Activated CD8-positive, alpha-beta T cell treated with anti-CD3 and anti-CD28 coated beads for 36 hours (primary cell): ENCODE results near the gene KEL. TPM values are rescaled to one million over a fixed set of nuclear protein-coding genes. Genes with fewer than 3 reads are reported as not detected.

Experiments
- ATAC-seq: fragments of 200-7000 bp; cut with Tn5 transposase; one replicate; pipeline ENCODE4 v1.10.0; 2021; ENCODE audit warnings: mild to moderate bottlenecking, moderate library complexity
- CTCF ChIA-PET: fragments of 350-600 bp; sonication (Branson Sonifier 250); formaldehyde crosslinking; loops from one replicate; lab custom pipeline; 2021; ENCODE audit warnings: antibody characterized with exemption; lab: Charles Lee
- POLR2A ChIA-PET: fragments of 350-600 bp; sonication (Branson Sonifier 250); formaldehyde crosslinking; loops from one replicate; lab custom pipeline; 2021; ENCODE audit warnings: antibody characterized with exemption; lab: Charles Lee
- DNase-seq: peaks from one replicate; pipeline ENCODE4 v3.0.0-alpha.2; 2020
- H3K27ac Mint-ChIP-seq: one replicate; pipeline ENCODE4 v1.8.0; 2021; ENCODE audit warnings: mild to moderate bottlenecking, mixed read lengths
- H3K27me3 Mint-ChIP-seq: one replicate; pipeline ENCODE4 v1.8.0; 2021; ENCODE audit warnings: mixed read lengths
- H3K36me3 Mint-ChIP-seq: one replicate; pipeline ENCODE4 v1.8.0; 2021; ENCODE audit warnings: low read depth, mixed read lengths
- H3K4me1 Mint-ChIP-seq: one replicate; pipeline ENCODE4 v1.8.0; 2021; ENCODE audit warnings: low read depth, mixed read lengths
- H3K4me3 Mint-ChIP-seq: one replicate; pipeline ENCODE4 v1.8.0; 2021; ENCODE audit warnings: mild to moderate bottlenecking, moderate library complexity, mixed read lengths
- H3K9me3 Mint-ChIP-seq: one replicate; pipeline ENCODE4 v1.8.0; 2021; ENCODE audit warnings: mixed read lengths
- intact Hi-C: fragments of 100-400 bp; cut with micrococcal nuclease; formaldehyde crosslinking; loops from one replicate; pipeline ENCODE4 v1.10.0; 2022
- total RNA-seq, 2 experiments: library from RNA; stranded (reverse); gene quantifications; one replicate each; pipeline ENCODE4 v1.2.3, GENCODE V29; 2021
- TF ChIP-seq, protein P1 (sequence below): fragments of 200-600 bp; IDR thresholded peaks from one replicate; pipeline ENCODE4 v1.8.0; 2022; ENCODE audit warnings: antibody characterized with exemption, mild to moderate bottlenecking

KEL gene
- total RNA-seq, 2 experiments from 2014 or later: 0.45 to 0.49 TPM

DNA sequence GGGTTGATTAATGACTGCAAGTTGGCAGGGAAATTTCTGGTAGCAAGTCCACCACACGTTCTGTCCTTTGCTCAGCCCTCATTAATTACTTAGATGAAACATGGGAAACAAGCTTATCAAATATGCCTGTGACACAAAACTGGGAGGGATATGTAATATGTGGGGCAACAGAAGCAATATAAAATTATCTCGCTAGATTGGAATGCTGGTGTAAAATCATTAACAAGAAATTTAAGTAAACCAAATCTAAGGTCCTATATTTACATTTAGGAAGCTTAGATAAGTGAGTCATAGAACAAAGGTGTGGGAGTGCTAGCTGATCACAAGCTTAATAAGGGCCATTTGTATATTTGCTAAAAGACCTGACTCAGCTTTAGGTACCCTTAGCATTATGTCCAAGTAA, 52.1 kb downstream of the KEL start:
- H3K36me3 Mint-ChIP-seq: no peaks in the 10 kb centered on the region
- no peaks in the 10 kb centered on the region for H3K9me3 Mint-ChIP-seq
- CTCF ChIA-PET: interaction anchor here (0.7 to 1.7 kb wide), 4 partner anchors 28 to 306 kb away, joined by 3 to 5 read pairs (median 4); no protein-coding TSS in a partner anchor
- H3K27ac Mint-ChIP-seq: no peak overlapping the region
- H3K4me1 Mint-ChIP-seq: no peaks in the 10 kb centered on the region
- no peak for DNase-seq
- TF ChIP-seq, protein P1, sequence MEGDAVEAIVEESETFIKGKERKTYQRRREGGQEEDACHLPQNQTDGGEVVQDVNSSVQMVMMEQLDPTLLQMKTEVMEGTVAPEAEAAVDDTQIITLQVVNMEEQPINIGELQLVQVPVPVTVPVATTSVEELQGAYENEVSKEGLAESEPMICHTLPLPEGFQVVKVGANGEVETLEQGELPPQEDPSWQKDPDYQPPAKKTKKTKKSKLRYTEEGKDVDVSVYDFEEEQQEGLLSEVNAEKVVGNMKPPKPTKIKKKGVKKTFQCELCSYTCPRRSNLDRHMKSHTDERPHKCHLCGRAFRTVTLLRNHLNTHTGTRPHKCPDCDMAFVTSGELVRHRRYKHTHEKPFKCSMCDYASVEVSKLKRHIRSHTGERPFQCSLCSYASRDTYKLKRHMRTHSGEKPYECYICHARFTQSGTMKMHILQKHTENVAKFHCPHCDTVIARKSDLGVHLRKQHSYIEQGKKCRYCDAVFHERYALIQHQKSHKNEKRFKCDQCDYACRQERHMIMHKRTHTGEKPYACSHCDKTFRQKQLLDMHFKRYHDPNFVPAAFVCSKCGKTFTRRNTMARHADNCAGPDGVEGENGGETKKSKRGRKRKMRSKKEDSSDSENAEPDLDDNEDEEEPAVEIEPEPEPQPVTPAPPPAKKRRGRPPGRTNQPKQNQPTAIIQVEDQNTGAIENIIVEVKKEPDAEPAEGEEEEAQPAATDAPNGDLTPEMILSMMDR: no peak
- POLR2A ChIA-PET: no interaction called here
- H3K27me3 Mint-ChIP-seq: peaks cover 13% of the 10 kb centered on the region
- no peak for ATAC-seq
- H3K4me3 Mint-ChIP-seq: no peak overlapping the region
- intact Hi-C loops: no loop called here

DNA sequence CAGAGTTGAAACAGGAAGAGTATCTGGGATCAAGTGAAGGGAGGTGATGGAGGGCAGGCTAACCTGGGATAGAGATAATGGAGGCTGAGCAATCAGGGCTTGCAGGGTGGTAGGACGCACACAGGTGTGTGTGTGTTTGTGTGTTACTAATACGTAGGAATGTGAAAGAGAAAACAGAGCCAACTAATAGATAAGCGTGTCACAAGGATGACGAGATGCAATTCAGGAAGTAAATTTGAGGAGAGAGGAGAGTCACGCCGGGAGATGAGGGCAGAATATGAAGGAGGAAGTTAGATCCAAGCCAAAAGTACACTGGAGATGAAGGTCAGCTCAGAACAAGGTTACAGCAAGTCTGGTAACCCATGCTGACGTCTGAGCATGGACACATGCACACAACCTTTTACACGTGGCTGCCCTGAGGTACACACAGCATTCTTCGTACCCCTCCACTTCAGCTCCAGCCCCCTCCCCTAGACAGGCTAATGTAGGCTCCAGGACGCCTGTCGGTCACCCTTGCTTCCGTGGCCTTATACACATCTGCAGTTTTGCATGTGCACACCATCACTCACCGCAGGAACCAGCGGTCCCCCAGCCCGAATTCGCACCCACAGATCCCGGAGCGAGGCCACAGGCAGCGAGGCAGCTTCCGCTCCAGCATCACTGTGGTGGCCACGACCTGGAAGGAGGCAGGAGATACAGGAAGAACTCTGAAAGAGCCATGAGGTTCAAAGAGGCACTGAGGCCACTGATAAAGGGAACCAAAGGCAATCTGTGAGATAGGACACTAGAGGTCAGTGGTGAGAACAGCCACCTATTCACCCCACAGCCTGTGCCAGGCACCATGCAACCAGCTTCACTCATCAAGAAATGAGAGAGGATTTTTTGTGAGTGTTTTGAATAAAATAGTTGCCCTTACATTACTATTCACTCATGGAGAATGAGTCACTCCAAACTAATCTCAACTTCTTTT, 53.0 kb downstream of the KEL start:
- Mint-ChIP-seq H3K9me3 (no peaks in the 10 kb centered on the region), H3K27ac (no peak overlapping the region), H3K4me1 (no peaks in the 10 kb centered on the region), H3K36me3 (no peaks in the 10 kb centered on the region), H3K4me3 (no peak overlapping the region), H3K27me3 (peaks cover 13% of the 10 kb centered on the region)
- ChIA-PET CTCF (interaction anchor here (0.7 to 1.7 kb wide), 3 partner anchors 29 to 305 kb away, joined by 3 to 5 read pairs (median 4); no protein-coding TSS in a partner anchor), POLR2A (no interaction called here)
- TF ChIP-seq, protein P1: no peak
- intact Hi-C loops: no loop called here
- no peak for ATAC-seq
- no peak for DNase-seq

DNA sequence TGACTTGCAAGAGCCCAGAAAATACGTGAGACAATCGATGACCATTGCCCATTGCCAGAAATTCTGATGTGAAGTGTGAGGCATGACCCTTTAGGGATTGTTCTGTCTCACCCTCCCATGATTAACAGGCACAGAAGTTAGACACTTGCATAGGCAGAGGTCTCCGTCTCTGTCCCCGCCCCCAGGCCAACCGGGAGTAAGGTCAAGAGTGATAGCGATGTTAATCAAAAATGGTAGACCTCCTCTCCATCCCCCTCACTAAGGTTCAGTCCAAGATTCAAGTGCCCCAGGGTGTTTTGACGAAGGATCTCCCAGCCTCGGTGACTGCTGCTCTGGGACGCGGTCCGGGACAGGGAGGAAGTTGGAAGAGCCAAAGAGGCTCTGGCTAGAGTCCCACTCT, 53.9 kb downstream of the KEL start:
- Mint-ChIP-seq H3K9me3 (no peaks in the 10 kb centered on the region), H3K36me3 (no peaks in the 10 kb centered on the region), H3K4me1 (no peaks in the 10 kb centered on the region), H3K4me3 (no peak overlapping the region), H3K27ac (no peak overlapping the region), H3K27me3 (peaks cover 13% of the 10 kb centered on the region)
- TF ChIP-seq, protein P1: no peak
- no peak for DNase-seq
- POLR2A ChIA-PET: no interaction called here
- CTCF ChIA-PET: no interaction called here
- intact Hi-C loops: no loop called here
- no peak for ATAC-seq

DNA sequence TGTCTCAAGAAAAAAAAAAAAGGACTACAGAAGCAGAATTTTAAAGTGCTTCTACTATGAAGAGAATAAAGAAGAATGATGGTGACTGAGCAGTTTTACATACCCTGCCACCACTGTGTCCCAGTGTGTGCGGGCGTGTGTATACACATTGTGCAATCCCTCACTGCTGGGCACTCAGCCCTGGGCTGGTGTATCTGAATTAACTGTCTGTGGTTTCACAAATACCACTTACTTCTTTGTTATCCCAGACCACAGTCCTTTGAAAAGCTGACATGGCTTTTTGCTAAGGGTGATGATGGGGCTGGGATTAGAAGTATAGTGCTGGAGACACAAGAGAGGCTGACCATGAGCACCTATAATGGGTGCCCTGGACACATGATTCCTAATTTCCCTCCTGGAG, 55.5 kb downstream of the KEL start:
- DNase-seq (no peak), ATAC-seq (no peak)
- H3K9me3 Mint-ChIP-seq: no peaks in the 10 kb centered on the region
- no peaks in the 10 kb centered on the region for H3K4me1 Mint-ChIP-seq
- no peak overlapping the region for H3K27ac Mint-ChIP-seq
- H3K27me3 Mint-ChIP-seq: peaks cover 12% of the 10 kb centered on the region
- TF ChIP-seq, protein P1: no peak
- H3K36me3 Mint-ChIP-seq: no peaks in the 10 kb centered on the region
- CTCF ChIA-PET: interaction anchor here (0.9 kb wide), 1 partner anchor 25 kb away, joined by 3 read pairs; no protein-coding TSS in a partner anchor
- POLR2A ChIA-PET: no interaction called here
- intact Hi-C loops: no loop called here
- no peak overlapping the region for H3K4me3 Mint-ChIP-seq

- Mint-ChIP-seq H3K4me3 (no peak overlapping the region), H3K4me1 (no peaks in the 10 kb centered on the region), H3K9me3 (no peaks in the 10 kb centered on the region), H3K36me3 (no peaks in the 10 kb centered on the region), H3K27me3 (peaks cover 12% of the 10 kb centered on the region), H3K27ac (no peak overlapping the region)
- intact Hi-C loops: no loop called here
- DNase-seq (no peak), ATAC-seq (no peak)
- TF ChIP-seq, protein P1: no peak
- ChIA-PET POLR2A (no interaction called here), CTCF (no interaction called here)
Observed at GRCh38 chr7:142905759-142906158, 56.4 kb downstream of the KEL start.
